Stimulated activated naive CD4-positive, alpha-beta T cell treated with Interleukin-2 at 50 U/mL for 16 hours (primary cell): ENCODE results near the gene NCKIPSD.
A peak's percentile ranks its signal among the peaks of the same experiment; 100 is the strongest.

ENCODE experiments used
- DNase-seq: peaks from one replicate; lab custom pipeline; 2025; lab: John Stamatoyannopoulos, UW

NCKIPSD gene

GRCh38 chr3:48678566-48679380 lies 6.9 kb downstream of the NCKIPSD start:
- no peak for DNase-seq

- no peak for DNase-seq
Measured at GRCh38 chr3:48678056-48678455, 7.7 kb downstream of the NCKIPSD start.

DNA sequence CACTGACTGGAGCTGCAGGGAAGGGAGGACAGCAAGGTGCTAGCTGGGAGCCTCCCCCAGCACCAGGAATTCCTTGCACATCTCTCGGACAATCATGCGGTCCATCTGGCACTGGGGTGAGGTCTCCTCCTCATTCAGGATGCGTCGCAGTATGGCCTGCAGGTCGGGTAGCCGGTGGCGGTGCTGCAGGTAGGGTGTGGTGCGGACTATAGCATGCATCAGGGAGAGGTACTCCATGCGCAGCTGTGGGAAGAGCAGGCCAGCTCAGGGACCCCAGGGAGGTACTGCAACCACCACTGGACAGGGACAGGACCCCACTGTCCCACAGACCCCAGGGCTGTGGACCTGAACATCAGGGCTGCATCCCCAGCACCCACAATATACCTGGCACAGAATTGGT lies 11.2 kb downstream of the NCKIPSD start:
- no peak for DNase-seq

DNA sequence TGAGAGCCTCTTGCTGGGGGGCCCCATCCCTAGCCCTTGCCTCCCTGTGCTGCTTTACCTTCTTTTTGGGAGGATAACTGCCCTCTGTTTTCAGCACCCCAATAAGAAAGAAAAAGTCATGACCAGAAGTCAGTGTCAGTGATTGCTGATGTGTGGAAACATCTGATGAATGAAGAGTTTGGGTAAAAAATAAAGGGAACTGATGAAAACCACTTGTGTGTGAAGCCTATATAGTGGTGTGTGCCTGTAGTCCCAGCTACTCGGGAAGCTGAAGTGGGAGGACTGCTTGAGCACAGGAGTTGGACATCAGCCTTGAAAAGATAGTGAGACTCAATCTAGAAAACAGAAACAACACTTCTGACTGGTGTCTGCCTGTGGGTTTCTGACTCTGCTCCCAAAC lies 13.2 kb downstream of the NCKIPSD start:
- no peak for DNase-seq

- DNase-seq = no peak
Measured at GRCh38 chr3:48664929-48665328, 20.8 kb downstream of the NCKIPSD start.

- DNase-seq = no peak
Measured at GRCh38 chr3:48664313-48664644, 21.4 kb downstream of the NCKIPSD start.

DNA sequence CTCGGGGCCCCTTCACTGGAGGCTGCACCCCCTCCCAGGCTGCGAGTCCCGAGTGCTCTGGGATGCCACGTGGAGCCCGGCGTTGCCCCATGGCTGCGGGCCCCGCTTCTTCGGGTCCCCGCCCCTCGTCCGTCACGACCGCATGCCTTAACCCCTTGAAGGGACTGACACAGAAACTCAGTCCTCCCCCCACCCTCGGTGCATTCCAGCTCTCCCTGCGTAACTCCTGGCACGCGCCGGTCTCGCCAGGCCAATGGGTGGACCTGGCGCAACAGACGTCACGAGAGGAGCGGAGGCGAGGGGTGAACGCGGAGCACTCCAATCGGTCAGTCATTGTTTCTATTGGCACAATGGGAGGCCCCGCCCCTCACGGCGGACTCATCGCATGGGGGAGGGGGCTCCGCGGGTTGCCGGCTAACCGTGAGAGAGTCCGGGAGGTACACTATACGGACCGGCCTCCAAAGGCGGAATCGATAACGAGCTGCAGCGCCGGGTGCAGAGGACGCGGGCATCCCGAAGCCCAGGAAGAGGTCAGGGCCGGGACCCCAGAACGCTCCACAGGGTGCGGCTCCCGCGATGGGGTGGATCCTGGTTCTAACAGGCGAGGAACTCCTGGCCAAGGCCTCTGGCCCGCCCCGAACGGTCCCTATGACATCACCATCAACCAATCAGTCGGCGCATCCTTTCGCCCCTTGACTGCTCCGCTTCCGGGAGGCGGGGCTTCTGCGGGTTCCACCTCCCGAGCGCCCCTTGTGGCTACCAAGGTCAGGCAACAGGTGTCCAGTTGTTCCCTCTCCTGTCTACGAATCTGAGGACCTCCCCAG lies 22.0 kb downstream of the NCKIPSD start:
- peak; percentile 89 for DNase-seq

GRCh38 chr3:48662753-48663488 lies 22.8 kb downstream of the NCKIPSD start, which contains the start of gene CELSR3:
TSS of gene CELSR3 (minus strand) at chr3:48662886. CDS start at chr3:48662634, 252 bp downstream.
- DNase-seq = peak; percentile 65

- no peak for DNase-seq
Measured at GRCh38 chr3:48662145-48662752, 23.5 kb downstream of the NCKIPSD start.

DNA sequence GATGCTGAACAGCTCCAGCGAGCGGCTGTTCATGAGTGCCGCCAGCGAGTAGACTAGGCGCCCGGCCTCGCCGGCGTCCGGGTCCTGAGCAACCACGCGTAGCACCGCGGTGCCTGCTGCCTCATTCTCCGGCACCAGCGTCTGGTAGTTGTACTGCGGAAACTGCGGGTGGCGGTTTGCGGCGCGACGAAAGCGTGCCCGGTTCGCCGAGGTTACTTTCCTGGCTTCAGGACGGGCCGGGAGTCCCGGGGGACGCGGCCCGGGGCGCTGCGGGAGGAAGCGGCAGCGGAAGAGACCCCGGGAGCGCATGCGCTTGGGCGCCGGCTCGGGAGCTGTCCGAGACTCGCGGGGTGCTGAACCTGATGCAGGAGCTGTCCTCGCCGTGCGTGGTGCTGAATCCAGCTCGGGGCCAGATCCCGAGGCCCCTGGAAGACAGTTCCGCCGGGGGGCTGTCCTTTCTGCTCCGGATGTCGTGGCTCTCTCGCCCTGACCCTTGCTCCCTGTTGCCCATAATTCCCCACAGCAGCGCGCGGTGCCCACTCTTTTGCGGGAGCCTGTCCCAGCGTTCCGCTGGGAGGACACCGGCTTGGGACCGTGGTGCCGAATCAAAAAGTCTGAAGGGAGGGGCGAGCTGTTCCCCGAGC lies 24.1 kb downstream of the NCKIPSD start:
- DNase-seq = peak; percentile 53

DNA sequence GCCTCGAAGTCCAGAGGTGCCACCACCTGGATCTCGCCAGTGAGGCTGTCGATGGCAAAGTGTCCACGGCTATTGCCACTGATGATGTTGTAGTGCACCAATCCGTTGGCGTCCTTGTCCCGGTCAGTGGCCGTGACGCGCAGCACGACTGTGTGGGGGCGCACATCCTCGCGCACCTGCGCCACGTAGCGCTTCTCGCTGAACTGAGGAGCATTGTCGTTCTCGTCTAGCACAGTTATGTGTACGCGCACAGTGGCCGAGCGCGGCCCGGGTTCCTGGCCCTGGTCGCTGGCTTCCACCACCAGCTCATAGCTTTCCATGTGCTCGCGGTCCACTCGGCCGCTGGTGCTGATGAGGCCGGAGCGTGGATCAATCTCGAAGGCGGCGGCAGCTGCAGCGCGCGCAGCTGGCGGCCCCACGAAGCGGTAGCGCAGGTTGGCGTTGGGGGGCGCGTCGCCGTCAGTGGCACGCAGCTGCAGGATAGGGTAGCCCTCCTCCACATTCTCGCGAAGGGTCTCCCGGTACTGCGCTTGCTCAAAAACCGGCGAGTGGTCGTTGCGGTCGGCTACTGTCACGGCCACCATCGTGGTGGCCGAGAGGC lies 24.8 kb downstream of the NCKIPSD start:
- no peak for DNase-seq

DNA sequence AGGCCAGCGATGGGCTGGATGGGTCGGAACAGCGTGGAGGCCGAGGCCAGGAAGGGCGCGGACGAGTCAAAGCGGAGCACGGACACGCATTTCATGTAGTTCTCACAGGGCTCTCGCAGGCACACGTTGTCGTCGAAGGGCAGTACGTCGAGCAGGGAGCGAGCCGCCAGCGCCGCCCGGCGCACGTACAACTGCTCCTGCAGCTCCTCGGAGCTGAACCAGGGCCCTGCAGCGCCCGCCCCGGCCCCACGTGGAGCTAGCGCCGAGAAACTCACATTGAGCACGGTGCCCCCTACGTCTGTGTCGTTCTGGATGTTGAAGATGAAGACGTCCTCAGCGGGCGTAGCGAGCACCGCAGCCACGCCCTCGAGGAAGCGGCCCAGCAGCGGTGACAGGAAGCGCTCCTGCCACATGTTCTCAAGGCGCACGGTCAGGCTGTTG lies 28.9 kb downstream of the NCKIPSD start:
- DNase-seq = peak; percentile 8

DNA sequence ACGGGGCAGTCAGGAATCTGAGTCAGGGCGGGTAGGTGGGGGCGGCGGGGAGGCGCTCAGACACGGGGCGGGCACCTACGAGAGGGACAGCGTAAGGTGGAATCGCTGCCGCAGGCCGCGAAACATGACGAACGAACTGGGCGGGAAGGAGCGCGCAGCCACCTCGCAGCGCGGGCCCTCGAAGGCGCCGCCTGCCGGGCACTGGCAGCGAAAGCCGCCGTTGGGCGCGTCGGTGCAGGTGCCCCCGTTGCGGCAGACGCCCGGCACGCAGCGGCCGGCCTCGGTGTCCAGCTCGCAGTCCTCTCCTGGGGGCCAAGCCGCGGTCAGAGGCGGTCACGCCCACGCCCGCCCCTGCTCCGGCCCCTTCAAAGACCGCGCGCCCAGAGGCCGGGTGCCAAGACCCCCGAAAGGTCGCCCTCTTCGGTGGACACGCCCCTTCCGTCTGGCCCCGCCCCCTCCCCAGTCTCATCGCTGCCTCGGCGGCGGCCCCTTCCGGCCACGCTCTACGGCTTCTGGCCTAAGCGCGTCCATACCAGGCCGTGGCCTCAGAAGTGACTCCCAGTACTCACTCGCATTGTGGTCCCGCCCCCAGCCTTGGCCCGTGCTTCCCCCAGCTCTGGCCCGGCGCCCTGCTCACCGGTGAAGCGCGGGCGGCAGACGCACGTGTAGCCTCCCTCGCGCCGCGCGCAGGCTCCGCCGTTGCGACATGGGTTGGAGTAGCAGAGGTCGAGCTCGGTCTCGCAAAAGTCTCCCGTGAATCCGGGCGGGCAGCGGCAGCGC lies 29.5 kb downstream of the NCKIPSD start:
- DNase-seq = peak; percentile 86

DNA sequence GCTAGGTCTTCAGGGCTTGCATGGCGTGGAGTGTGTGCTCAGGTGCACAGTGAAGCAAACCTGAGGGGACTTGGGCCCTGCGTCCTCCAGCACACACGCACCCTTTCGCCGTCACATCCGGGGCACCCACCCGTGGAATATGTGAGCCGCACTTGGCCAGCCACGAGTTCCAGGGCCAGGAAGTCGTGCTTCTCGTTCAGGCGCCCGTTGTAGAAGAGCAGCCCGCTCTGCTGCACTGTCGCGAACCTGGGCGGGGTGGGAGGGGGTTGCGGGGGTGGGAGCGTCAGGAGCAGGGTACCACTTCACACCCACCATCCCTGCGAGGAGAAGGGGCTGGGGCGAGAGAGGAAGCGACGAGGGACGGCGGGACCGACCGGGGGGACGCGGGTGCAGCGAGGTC lies 30.1 kb downstream of the NCKIPSD start:
- DNase-seq = peak; percentile 74

- DNase-seq = no peak
Measured at GRCh38 chr3:48655063-48655462, 30.7 kb downstream of the NCKIPSD start.

DNA sequence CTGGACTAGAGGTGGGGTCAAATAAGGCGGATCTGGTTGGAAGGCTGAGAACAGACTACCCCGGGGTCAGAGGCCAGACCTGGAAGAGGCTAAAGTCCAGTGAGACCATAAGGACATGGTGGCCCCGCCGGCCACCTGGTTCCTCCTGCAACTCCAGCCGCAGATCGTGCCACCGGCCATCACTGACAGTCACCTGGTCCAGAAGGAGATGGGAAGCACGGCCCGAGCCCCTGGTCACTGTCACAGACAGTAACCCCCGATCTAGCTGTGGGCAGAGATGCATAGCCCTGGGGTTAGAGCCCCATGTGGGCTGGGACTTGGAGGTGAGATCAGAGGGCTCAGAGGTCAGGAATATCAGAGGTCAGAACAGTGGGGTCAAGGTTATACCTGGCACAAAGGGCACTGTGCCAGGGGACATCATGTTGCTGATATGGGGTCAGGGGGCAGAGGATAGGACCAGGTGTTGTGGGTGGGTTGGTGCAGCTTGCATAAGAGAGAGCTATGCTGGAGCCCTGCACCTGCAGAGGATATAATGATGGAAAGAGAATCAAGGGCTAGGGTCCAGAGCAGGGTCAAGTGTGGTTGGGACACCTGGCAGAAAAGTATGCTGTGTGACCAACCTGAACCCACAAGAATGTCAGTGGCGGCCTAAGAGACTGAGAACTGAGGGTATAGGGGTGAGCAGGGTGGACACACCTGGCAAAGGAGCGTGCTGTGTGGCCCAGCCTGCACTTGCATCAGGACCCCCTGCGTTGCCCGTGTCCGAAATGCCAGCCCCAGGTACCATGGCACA lies 32.6 kb downstream of the NCKIPSD start:
- DNase-seq = no peak

DNA sequence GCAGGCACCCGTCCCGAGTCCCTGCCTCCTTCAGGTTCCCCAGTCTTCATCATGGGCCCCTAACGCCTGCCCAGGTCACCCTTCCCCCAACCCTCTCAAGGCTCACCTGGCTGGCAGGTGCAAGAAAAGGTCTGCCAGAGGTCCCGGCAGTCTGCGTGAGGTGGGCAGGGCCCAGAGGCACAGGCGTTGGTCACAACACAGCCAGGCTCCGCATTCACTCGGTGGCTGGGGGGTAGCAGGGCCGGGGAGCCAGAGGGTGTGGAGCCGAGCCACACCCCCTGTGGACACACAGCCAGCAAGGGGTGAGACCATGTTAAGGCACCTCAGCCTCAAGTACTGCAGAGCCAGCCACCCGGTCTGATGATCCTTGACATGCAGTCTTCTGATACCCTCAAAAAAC lies 33.9 kb downstream of the NCKIPSD start:
- DNase-seq = no peak

- DNase-seq = no peak
Measured at GRCh38 chr3:48650723-48651122, 35.0 kb downstream of the NCKIPSD start.

GRCh38 chr3:48648188-48648850 lies 37.4 kb downstream of the NCKIPSD start:
- DNase-seq = no peak
